Kidney capillary endothelial cell (primary cell): ENCODE measurements around the gene ACVR2B.

Experiments used
- DNase-seq: peaks from one replicate; pipeline ENCODE4 v3.0.0-alpha.2; 2018; ENCODE audit warnings: low spot score

ACVR2B gene

GRCh38 chr3:38458796-38459498 is 5.3 kb downstream of the ACVR2B start:
- no peak for DNase-seq

GRCh38 chr3:38459499-38460048 is 5.9 kb downstream of the ACVR2B start:
- DNase-seq: no peak

- no peak for DNase-seq
Observed at GRCh38 chr3:38460377-38461270, 6.9 kb downstream of the ACVR2B start.

- DNase-seq: no peak
Observed at GRCh38 chr3:38465588-38466154, 12.0 kb downstream of the ACVR2B start.

GRCh38 chr3:38468765-38469164 is 15.1 kb downstream of the ACVR2B start:
- DNase-seq: no peak

GRCh38 chr3:38469852-38470251 is 16.2 kb downstream of the ACVR2B start:
- DNase-seq: no peak

- no peak for DNase-seq
Observed at GRCh38 chr3:38471260-38471857, 17.7 kb downstream of the ACVR2B start.

GRCh38 chr3:38472342-38472741 is 18.7 kb downstream of the ACVR2B start:
- no peak for DNase-seq

- DNase-seq: no peak
Observed at GRCh38 chr3:38473229-38473628, 19.5 kb downstream of the ACVR2B start.

- no peak for DNase-seq
Observed at GRCh38 chr3:38474928-38475605, 21.4 kb downstream of the ACVR2B start.

GRCh38 chr3:38475716-38476115 is 22.0 kb downstream of the ACVR2B start:
- no peak for DNase-seq

- DNase-seq: no peak
Observed at GRCh38 chr3:38476157-38476756, 22.6 kb downstream of the ACVR2B start.

- no peak for DNase-seq
Observed at GRCh38 chr3:38477057-38477820, 23.5 kb downstream of the ACVR2B start.

GRCh38 chr3:38477839-38478450 is 24.3 kb downstream of the ACVR2B start:
- no peak for DNase-seq

GRCh38 chr3:38478901-38479300 is 25.2 kb downstream of the ACVR2B start:
- DNase-seq: no peak

GRCh38 chr3:38479431-38480092 is 25.9 kb downstream of the ACVR2B start:
- DNase-seq: peak; percentile 70

GRCh38 chr3:38480093-38480445 is 26.4 kb downstream of the ACVR2B start:
- no peak for DNase-seq

- DNase-seq: no peak
Observed at GRCh38 chr3:38480930-38481329, 27.2 kb downstream of the ACVR2B start.

GRCh38 chr3:38482951-38483350 is 29.3 kb downstream of the ACVR2B start:
- DNase-seq: no peak

GRCh38 chr3:38487323-38487722 is 33.6 kb downstream of the ACVR2B start:
- DNase-seq: no peak
